Ascending aorta (tissue), 2 donors: ENCODE measurements around the gene MED9. TPM values are rescaled to one million over a fixed set of nuclear protein-coding genes. Genes with fewer than 3 reads are reported as not detected.

ENCODE experiments used
- DNase-seq, 2 donors: peaks; one replicate each; pipeline ENCODE4 v3.0.0-alpha.2; 2019; ENCODE audit warnings: low spot score in 2 of 2
- H3K27ac ChIP-seq, 2 donors: fragments of 200-600 bp; sonication (generic); one replicate each; pipeline ENCODE4 v1.5.1; 2016 to 2017; ENCODE audit warnings: mild to moderate bottlenecking in 1 of 2
- H3K27me3 ChIP-seq: fragments of 200-600 bp; sonication (generic); one replicate; pipeline ENCODE4 v1.5.1; 2017
- H3K36me3 ChIP-seq, 2 donors: fragments of 200-600 bp; sonication (generic); one replicate each; pipeline ENCODE4 v1.5.1; 2016
- H3K4me1 ChIP-seq, 2 donors: fragments of 200-600 bp; sonication (generic); one replicate each; pipeline ENCODE4 v1.5.1; 2016 to 2017; ENCODE audit warnings: mild to moderate bottlenecking in 1 of 2
- H3K4me3 ChIP-seq, 2 donors: fragments of 200-600 bp; sonication (generic); one replicate each; pipeline ENCODE4 v1.5.1; 2016 to 2017; ENCODE audit warnings: mild to moderate bottlenecking in 1 of 2
- H3K9me3 ChIP-seq, 2 donors: fragments of 200-600 bp; sonication (generic); one replicate each; pipeline ENCODE4 v1.5.1; 2016
- CTCF ChIP-seq, 3 experiments: fragments of 200-600 bp in 2 of 3; fragments of 450-650 bp in 1 of 3; sonication (generic) in 2 of 3; IDR thresholded peaks; one replicate each; pipeline ENCODE4 v1.5.1; 2016 to 2019; ENCODE audit warnings: antibody characterized with exemption in 3 of 3, mild to moderate bottlenecking in 1 of 3, moderate library complexity in 1 of 3
- intact Hi-C: fragments of 100-400 bp; cut with DNase I; formaldehyde crosslinking; loops from one replicate; pipeline ENCODE4 v1.15.1; 2023
- total RNA-seq: library from RNA; depleted of rRNA; stranded (reverse); fragments of >200 nt; gene quantifications from one replicate; pipeline ENCODE4 v1.1.0, GENCODE V29; 2016

The MED9 gene
- total RNA-seq, 1 donor from 2014 or later: 16.9 TPM

GRCh38 chr17:17443173-17443572 is 33.6 kb upstream of the MED9 start:
- Histone ChIP-seq H3K4me1 (no peaks in the 10 kb centered on the region), H3K27me3 (no peaks in the 10 kb centered on the region), H3K27ac (no peak overlapping the region), H3K9me3 (no peaks in the 10 kb centered on the region), H3K4me3 (no peak overlapping the region), H3K36me3 (no peaks in the 10 kb centered on the region)
- TF ChIP-seq CTCF (IDR thresholded peaks at IDR 0.05): no peak
- DNase-seq: no peak
- intact Hi-C loops: no loop called here

- H3K27me3 ChIP-seq: no peaks in the 10 kb centered on the region
- no peaks in the 10 kb centered on the region for H3K36me3 ChIP-seq
- TF ChIP-seq CTCF (IDR thresholded peaks at IDR 0.05): no peak
- no peaks in the 10 kb centered on the region for H3K4me1 ChIP-seq
- no peak overlapping the region for H3K27ac ChIP-seq
- intact Hi-C loops: no loop called here
- no peak overlapping the region for H3K4me3 ChIP-seq
- DNase-seq: no peak
- H3K9me3 ChIP-seq: no peaks in the 10 kb centered on the region
These were observed 31.4 kb upstream of the MED9 start for GRCh38 chr17:17445296-17445924.

GRCh38 chr17:17445925-17446665 is 30.7 kb upstream of the MED9 start:
- DNase-seq: no peak
- H3K27ac ChIP-seq: no peak overlapping the region
- no peak for TF ChIP-seq CTCF (IDR thresholded peaks at IDR 0.05)
- no peaks in the 10 kb centered on the region for H3K27me3 ChIP-seq
- no peaks in the 10 kb centered on the region for H3K4me1 ChIP-seq
- no peaks in the 10 kb centered on the region for H3K36me3 ChIP-seq
- H3K9me3 ChIP-seq: no peaks in the 10 kb centered on the region
- intact Hi-C loops: no loop called here
- no peak overlapping the region for H3K4me3 ChIP-seq

GRCh38 chr17:17446666-17447155 is 30.1 kb upstream of the MED9 start:
- H3K4me3 ChIP-seq: no peak overlapping the region
- H3K4me1 ChIP-seq: no peaks in the 10 kb centered on the region
- H3K27me3 ChIP-seq: no peaks in the 10 kb centered on the region
- TF ChIP-seq CTCF (IDR thresholded peaks at IDR 0.05): no peak
- no peaks in the 10 kb centered on the region for H3K9me3 ChIP-seq
- no peak overlapping the region for H3K27ac ChIP-seq
- intact Hi-C loops: no loop called here
- H3K36me3 ChIP-seq: no peaks in the 10 kb centered on the region
- no peak for DNase-seq

GRCh38 chr17:17447264-17447663 is 29.5 kb upstream of the MED9 start:
- Histone ChIP-seq H3K4me1 (no peaks in the 10 kb centered on the region), H3K4me3 (no peak overlapping the region), H3K27me3 (no peaks in the 10 kb centered on the region), H3K27ac (no peak overlapping the region), H3K9me3 (no peaks in the 10 kb centered on the region), H3K36me3 (no peaks in the 10 kb centered on the region)
- DNase-seq: no peak
- no peak for TF ChIP-seq CTCF (IDR thresholded peaks at IDR 0.05)
- intact Hi-C loops: no loop called here
